A549 (cell line): ENCODE results near the gene U2SURP. TPM values are rescaled to one million over a fixed set of nuclear protein-coding genes. Genes with fewer than 3 reads are reported as not detected.

ENCODE experiments used
- polyA plus RNA-seq, 4 experiments: library from polyadenylated mRNA; depleted of rRNA in 3 of 4; stranded (reverse); fragments of >200 nt; fragmentation: RNase III in 1 of 4; extraction: RNeasy Plus Mini Kit Qiagen cat#74134 plus additional on column Dnase treatment in 1 of 4; gene quantifications; 2 replicates in 3 of 4; 3 replicates in 1 of 4; pipeline ENCODE4 v1.2.3, GENCODE V29; 2011 to 2017
- small RNA-seq, 6 experiments: library from RNA; depleted of rRNA; stranded (forward); fragments of <200 nt; gene quantifications; one replicate each; pipeline ENCODE3, GENCODE V24; 2012

U2SURP gene
- polyA plus RNA-seq, 2 of the 4 experiments (the other 2 are of a cell fraction) = 90.1 to 166 TPM

Small RNA genes lying within 50 kb of the gene (small RNA-seq; reads per million reads assigned to genes)
- gene AC021074.2 = 0 to 1.9 (median 0) reads per million in 6 experiments

Other genes with a start within 250 kb of the U2SURP start
- 36.3 and 43.9 TPM in 2 replicates for gene PCOLCE2, start 112.5 kb upstream of the U2SURP start, polyA plus RNA-seq (2011; rRNA removed)
- gene PCOLCE2, start 112.5 kb upstream of the U2SURP start, polyA plus RNA-seq (2017; fragmentation: RNase III; extraction: RNeasy Plus Mini Kit Qiagen cat#74134 plus additional on column Dnase treatment) = 38.5 to 41.6 TPM (median 41.0 TPM) in 3 replicates
- gene PAQR9, start 37.9 kb upstream of the U2SURP start, polyA plus RNA-seq (2011; rRNA removed) = 3.0 TPM in 2 replicates
- 2.8 to 3.1 TPM (median 3.0 TPM) in 3 replicates for gene PAQR9, start 37.9 kb upstream of the U2SURP start, polyA plus RNA-seq (2017; fragmentation: RNase III; extraction: RNeasy Plus Mini Kit Qiagen cat#74134 plus additional on column Dnase treatment)
- 0.04 and 0.08 TPM in 2 replicates for gene CHST2, start 118.2 kb downstream of the U2SURP start, polyA plus RNA-seq (2011; rRNA removed)
- gene CHST2, start 118.2 kb downstream of the U2SURP start, polyA plus RNA-seq (2017; fragmentation: RNase III; extraction: RNeasy Plus Mini Kit Qiagen cat#74134 plus additional on column Dnase treatment) = 0.17 to 0.28 TPM (median 0.26 TPM) in 3 replicates